Calu3 (cell line): Measurements from ENCODE around the gene MPP4. TPM values are rescaled to one million over a fixed set of nuclear protein-coding genes. Genes with fewer than 3 reads are reported as not detected.
"Not testable (repeated sequence)": the region's sequence is repeated elsewhere in the genome, so short reads cannot be mapped to it uniquely, and the experiment has no call there.

Experiments used
- BruUV-seq: library from RNA; stranded (reverse); fragments of 400-500 nt; replicated peaks from 2 replicates; lab custom pipeline; 2021; lab: Mats Ljungman, UMichigan
- CTCF ChIA-PET: fragments of 300-600 bp; sonication (Branson Sonifier 250); formaldehyde crosslinking; loops from one replicate; lab custom pipeline; 2022; ENCODE audit warnings: antibody characterized with exemption; lab: Charles Lee
- DNase-seq: peaks from one replicate; pipeline ENCODE4 v3.0.0; 2022
- H3K27ac Mint-ChIP-seq: one replicate; pipeline ENCODE4 v1.8.0; 2022; ENCODE audit warnings: mixed read lengths; ENCODE audit not compliant: unreplicated experiment
- H3K27me3 Mint-ChIP-seq: one replicate; pipeline ENCODE4 v1.8.0; 2022; ENCODE audit warnings: mixed read lengths; ENCODE audit not compliant: unreplicated experiment
- H3K36me3 Mint-ChIP-seq: one replicate; pipeline ENCODE4 v1.8.0; 2022; ENCODE audit warnings: mild to moderate bottlenecking, moderate library complexity, mixed read lengths; ENCODE audit not compliant: insufficient read depth, unreplicated experiment
- H3K4me1 Mint-ChIP-seq: one replicate; pipeline ENCODE4 v1.8.0; 2022; ENCODE audit warnings: mild to moderate bottlenecking, low read depth, mixed read lengths; ENCODE audit not compliant: unreplicated experiment
- H3K4me3 Mint-ChIP-seq: one replicate; pipeline ENCODE4 v1.8.0; 2022; ENCODE audit warnings: mild to moderate bottlenecking, low read depth, moderate library complexity, mixed read lengths; ENCODE audit not compliant: unreplicated experiment
- H3K9me3 Mint-ChIP-seq: one replicate; pipeline ENCODE4 v1.8.0; 2022; ENCODE audit warnings: low read depth, mixed read lengths; ENCODE audit not compliant: unreplicated experiment
- intact Hi-C: fragments of 100-400 bp; cut with micrococcal nuclease; formaldehyde crosslinking; loops from one replicate; pipeline ENCODE4 v1.10.0; 2022; ENCODE audit not compliant: unreplicated experiment
- total RNA-seq: library from RNA; stranded (reverse); gene quantifications from 2 replicates; pipeline ENCODE4 v1.2.3, GENCODE V29; 2022
- TF ChIP-seq, protein P1 (sequence below): fragments of 200-600 bp; IDR thresholded peaks from one replicate; pipeline ENCODE4 v1.8.0; 2022; ENCODE audit warnings: antibody characterized with exemption; ENCODE audit not compliant: unreplicated experiment

MPP4 gene
- total RNA-seq, 1 experiment from 2014 or later, result not detected

DNA sequence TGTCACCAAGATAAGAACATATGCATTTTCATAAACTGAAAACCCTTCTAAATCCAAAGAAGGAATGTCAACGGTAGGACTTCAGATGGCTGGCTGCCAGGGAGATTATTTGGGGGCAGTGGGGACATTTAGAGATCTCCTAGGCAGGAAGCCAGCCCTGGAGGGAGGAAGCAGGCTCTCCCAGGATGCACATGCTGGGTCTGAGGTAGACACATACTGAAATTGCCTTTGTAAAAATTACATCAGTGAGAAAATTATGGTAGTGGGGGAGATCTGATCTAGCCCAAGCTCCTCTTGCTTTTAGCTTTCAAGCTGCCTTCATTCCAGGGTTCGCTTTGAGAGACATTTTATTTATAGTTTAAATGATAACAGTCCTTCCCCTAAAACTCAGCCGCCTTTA is 24.1 kb downstream of the MPP4 start:
- intact Hi-C loops, result no loop called here
- Mint-ChIP-seq H3K27me3 (no peaks in the 10 kb centered on the region), H3K4me3 (no peak overlapping the region), H3K4me1 (no peaks in the 10 kb centered on the region), H3K27ac (no peak overlapping the region), H3K36me3 (no peaks in the 10 kb centered on the region), H3K9me3 (no peaks in the 10 kb centered on the region)
- TF ChIP-seq, protein P1, sequence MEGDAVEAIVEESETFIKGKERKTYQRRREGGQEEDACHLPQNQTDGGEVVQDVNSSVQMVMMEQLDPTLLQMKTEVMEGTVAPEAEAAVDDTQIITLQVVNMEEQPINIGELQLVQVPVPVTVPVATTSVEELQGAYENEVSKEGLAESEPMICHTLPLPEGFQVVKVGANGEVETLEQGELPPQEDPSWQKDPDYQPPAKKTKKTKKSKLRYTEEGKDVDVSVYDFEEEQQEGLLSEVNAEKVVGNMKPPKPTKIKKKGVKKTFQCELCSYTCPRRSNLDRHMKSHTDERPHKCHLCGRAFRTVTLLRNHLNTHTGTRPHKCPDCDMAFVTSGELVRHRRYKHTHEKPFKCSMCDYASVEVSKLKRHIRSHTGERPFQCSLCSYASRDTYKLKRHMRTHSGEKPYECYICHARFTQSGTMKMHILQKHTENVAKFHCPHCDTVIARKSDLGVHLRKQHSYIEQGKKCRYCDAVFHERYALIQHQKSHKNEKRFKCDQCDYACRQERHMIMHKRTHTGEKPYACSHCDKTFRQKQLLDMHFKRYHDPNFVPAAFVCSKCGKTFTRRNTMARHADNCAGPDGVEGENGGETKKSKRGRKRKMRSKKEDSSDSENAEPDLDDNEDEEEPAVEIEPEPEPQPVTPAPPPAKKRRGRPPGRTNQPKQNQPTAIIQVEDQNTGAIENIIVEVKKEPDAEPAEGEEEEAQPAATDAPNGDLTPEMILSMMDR, result no peak
- no peak for DNase-seq
- no TSS peak for BruUV-seq
- CTCF ChIA-PET, result no interaction called here

DNA sequence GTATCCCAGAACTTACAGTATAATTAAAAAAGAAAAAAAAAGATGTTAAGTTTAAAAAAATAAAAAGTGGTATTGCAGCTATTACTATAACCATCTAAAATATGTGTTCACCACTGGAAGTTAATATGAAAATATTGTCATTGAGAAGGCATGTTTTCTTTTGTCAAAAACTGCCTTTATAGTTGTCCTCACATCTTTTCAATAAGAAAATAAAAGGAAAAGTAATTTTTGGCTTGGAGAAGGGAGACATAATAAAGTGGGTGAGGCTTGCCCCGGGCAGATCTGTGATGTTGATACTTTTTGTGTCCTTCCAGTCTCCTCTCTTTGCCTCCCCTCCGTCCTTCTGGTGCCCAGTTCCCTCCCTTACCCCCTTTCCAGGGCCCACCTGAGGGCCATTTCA is 24.9 kb downstream of the MPP4 start:
- Mint-ChIP-seq H3K27ac (no peak overlapping the region), H3K4me1 (no peaks in the 10 kb centered on the region), H3K4me3 (no peak overlapping the region), H3K27me3 (no peaks in the 10 kb centered on the region), H3K9me3 (no peaks in the 10 kb centered on the region), H3K36me3 (no peaks in the 10 kb centered on the region)
- no TSS peak for BruUV-seq
- intact Hi-C loops, result no loop called here
- TF ChIP-seq, protein P1, result no peak
- no peak for DNase-seq
- CTCF ChIA-PET, result no interaction called here

DNA sequence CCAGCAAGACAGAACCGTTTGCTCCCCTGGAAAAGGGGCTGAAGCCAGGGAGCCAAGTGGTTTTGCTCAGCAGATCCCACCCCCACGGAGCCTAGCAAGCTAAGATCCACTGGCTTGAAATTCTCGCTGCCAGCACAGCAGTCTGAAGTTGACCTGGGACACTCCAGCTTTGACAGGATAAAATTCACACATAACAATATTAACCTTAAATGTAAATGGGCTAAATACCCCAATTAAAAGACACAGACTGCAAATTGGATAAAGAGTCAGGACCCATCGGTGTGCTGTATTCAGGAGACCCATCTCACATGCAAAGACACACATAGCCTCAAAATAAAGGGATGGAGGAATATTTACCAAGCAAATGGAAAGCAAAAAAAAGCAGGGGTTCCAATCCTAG is 27.2 kb downstream of the MPP4 start:
- H3K4me1 Mint-ChIP-seq, BruUV-seq, DNase-seq, H3K9me3 Mint-ChIP-seq, H3K36me3 Mint-ChIP-seq, H3K27ac Mint-ChIP-seq, intact Hi-C loops, CTCF ChIA-PET, H3K27me3 Mint-ChIP-seq, H3K4me3 Mint-ChIP-seq: not testable (repeated sequence)

DNA sequence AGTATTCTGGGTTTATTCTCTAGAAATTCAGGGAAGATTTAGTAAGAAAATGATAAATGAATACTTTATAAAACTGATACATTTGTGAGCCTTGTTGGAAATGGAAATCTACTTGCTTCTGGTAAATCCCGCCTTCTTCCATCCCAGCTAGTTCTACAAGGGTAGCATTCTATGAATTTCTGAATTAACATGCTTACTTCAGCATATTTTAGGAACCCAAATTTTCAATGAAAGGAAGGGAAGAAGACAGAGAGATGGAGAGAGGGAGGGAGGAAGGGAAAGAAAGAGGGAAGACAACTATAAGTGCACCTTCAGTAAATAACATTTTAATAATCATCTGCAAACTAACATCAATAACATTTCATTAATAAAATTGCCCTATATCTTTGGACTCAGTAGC is 28.6 kb downstream of the MPP4 start:
- intact Hi-C loops, result no loop called here
- H3K36me3 Mint-ChIP-seq, result no peaks in the 10 kb centered on the region
- CTCF ChIA-PET, result no interaction called here

DNA sequence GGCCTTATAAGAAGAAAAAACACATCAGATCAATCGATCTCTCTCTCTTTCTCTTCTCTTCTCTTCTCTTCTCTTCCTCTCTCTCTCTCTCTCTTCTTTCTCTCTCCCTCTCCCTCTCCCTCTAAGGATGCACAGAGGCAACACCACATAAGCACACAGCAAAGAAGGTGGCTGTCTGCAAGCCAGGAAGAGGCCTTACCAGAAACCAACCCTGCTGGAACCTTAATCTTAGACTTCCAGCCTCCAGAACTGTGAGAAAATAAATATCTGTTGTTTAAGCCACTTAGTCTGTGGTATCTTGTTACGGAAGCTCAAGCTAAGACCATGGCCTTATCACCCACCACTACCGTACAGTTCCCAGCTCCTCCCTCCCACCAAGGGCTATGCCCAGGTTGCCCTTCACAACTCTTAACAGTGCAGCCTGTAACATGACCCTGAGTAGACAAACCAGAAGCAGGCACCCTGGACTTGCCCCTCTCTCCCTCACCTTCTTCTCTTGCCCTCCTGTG is 30.0 kb downstream of the MPP4 start:
- BruUV-seq, result no TSS peak
- H3K36me3 Mint-ChIP-seq, result no peaks in the 10 kb centered on the region
- H3K4me3 Mint-ChIP-seq, result no peak overlapping the region
- no peak for DNase-seq
- H3K27ac Mint-ChIP-seq, result no peak overlapping the region
- CTCF ChIA-PET, result no interaction called here
- intact Hi-C loops, result no loop called here
- H3K4me1 Mint-ChIP-seq, result no peaks in the 10 kb centered on the region
- TF ChIP-seq, protein P1, result no peak
- no peaks in the 10 kb centered on the region for H3K9me3 Mint-ChIP-seq
- H3K27me3 Mint-ChIP-seq, result no peaks in the 10 kb centered on the region

More for the DNA sequence above, 28.6 kb downstream of the MPP4 start:
- no peak for DNase-seq
- Mint-ChIP-seq H3K27me3 (no peaks in the 10 kb centered on the region), H3K4me3 (no peak overlapping the region), H3K9me3 (no peaks in the 10 kb centered on the region), H3K27ac (no peak overlapping the region), H3K4me1 (no peaks in the 10 kb centered on the region)
- BruUV-seq, result no TSS peak
- TF ChIP-seq, protein P1, result no peak
